H1 (cell line): ENCODE measurements around the gene C2CD4C. TPM values are rescaled to one million over a fixed set of nuclear protein-coding genes. Genes with fewer than 3 reads are reported as not detected.

ENCODE experiments used
- CTCF ChIA-PET: fragments of 300-600 bp; sonication (Branson Sonifier 250); formaldehyde crosslinking; loops from one replicate; lab custom pipeline; 2021; ENCODE audit not compliant: partially characterized antibody; lab: Charles Lee
- POLR2A ChIA-PET: fragments of 300-600 bp; sonication (Branson Sonifier 250); formaldehyde crosslinking; loops from one replicate; lab custom pipeline; 2021; ENCODE audit warnings: inconsistent platforms; ENCODE audit not compliant: partially characterized antibody; lab: Charles Lee
- DNase-seq, 2 experiments: peaks; one replicate each; pipeline versions ENCODE4 v3.0.0 to v3.0.0-alpha.2; 2010 to 2022; ENCODE audit warnings: low spot score in 2 of 2, low read depth in 1 of 2, mixed read lengths in 1 of 2
- FAIRE-seq: peaks from 2 replicates; lab custom pipeline; 2011; peaks lifted over from hg19 to GRCh38; lab: Jason Lieb, UNC
- H2AFZ ChIP-seq: 2 replicates; pipeline ENCODE4 v1.8.1; 2012; ENCODE audit warnings: low read length, inconsistent platforms
- H2AK5ac ChIP-seq: 2 replicates; pipeline ENCODE4 v1.6.1; 2013; ENCODE audit warnings: low read depth, low read length
- H2BK120ac ChIP-seq: replicated peaks from 2 replicates; pipeline ENCODE3; 2013; ENCODE audit warnings: low read depth, low read length, inconsistent platforms
- H2BK12ac ChIP-seq: 2 replicates; pipeline ENCODE4 v1.6.1; 2013; ENCODE audit warnings: low read depth, low read length
- H2BK15ac ChIP-seq: 2 replicates; pipeline ENCODE4 v1.6.1; 2013; ENCODE audit warnings: low read length
- H2BK20ac ChIP-seq: 2 replicates; pipeline ENCODE4 v1.6.1; 2013; ENCODE audit warnings: low read length
- H2BK5ac ChIP-seq: 2 replicates; pipeline ENCODE4 v1.6.1; 2013; ENCODE audit warnings: low read depth, low read length
- H3K14ac ChIP-seq: 2 replicates; pipeline ENCODE4 v1.6.1; 2013; ENCODE audit warnings: inconsistent platforms; ENCODE audit not compliant: insufficient read length
- H3K18ac ChIP-seq: 2 replicates; pipeline ENCODE4 v1.6.1; 2013; ENCODE audit warnings: low read length; ENCODE audit errors: extremely low read depth
- H3K23ac ChIP-seq: 2 replicates; pipeline ENCODE4 v1.6.1; 2013; ENCODE audit warnings: inconsistent platforms; ENCODE audit not compliant: insufficient read length
- H3K23me2 ChIP-seq: 2 replicates; pipeline ENCODE4 v1.6.1; 2013; ENCODE audit warnings: low read depth, low read length
- H3K27ac ChIP-seq: 2 replicates; pipeline ENCODE4 v1.6.1; 2011; ENCODE audit warnings: low read depth, low read length, inconsistent platforms
- H3K27me3 ChIP-seq, 4 experiments: replicated peaks in 1 of 4; 1 replicate in 1 of 4; 2 replicates in 3 of 4; pipeline versions ENCODE4 v1.6.1 to v1.8.1; 2011 to 2013; ENCODE audit warnings: low read length in 3 of 4, mild to moderate bottlenecking in 3 of 4, inconsistent platforms in 2 of 4, mixed read lengths in 2 of 4, moderate library complexity in 1 of 4; ENCODE audit not compliant: control insufficient read depth in 3 of 4, insufficient read depth in 3 of 4; ENCODE audit errors: extremely low read depth in 1 of 4
- H3K36me3 ChIP-seq, 4 experiments: 2 replicates each; pipeline versions ENCODE4 v1.6.1 to v1.8.1; 2011 to 2013; ENCODE audit warnings: mild to moderate bottlenecking in 4 of 4, low read length in 3 of 4, moderate library complexity in 2 of 4, control low read depth in 1 of 4, inconsistent platforms in 1 of 4; ENCODE audit not compliant: insufficient read depth in 4 of 4, control insufficient read depth in 2 of 4
- H3K4ac ChIP-seq: replicated peaks from 2 replicates; pipeline ENCODE3; 2013; ENCODE audit warnings: low read length, low read depth, mixed read lengths, inconsistent platforms; ENCODE audit not compliant: insufficient read length
- H3K4me1 ChIP-seq, 4 experiments: replicated peaks in 1 of 4; 1 replicate in 1 of 4; 2 replicates in 3 of 4; pipeline versions ENCODE4 v1.6.1 to v1.8.1; 2011 to 2013; ENCODE audit warnings: low read length in 3 of 4, inconsistent platforms in 2 of 4, mixed read lengths in 1 of 4; ENCODE audit not compliant: insufficient read depth in 4 of 4, control insufficient read depth in 3 of 4
- H3K4me2 ChIP-seq, 2 experiments: 2 replicates each; pipeline versions ENCODE4 v1.6.1 to v1.8.1; 2011 to 2013; ENCODE audit warnings: low read depth in 2 of 2, low read length in 2 of 2, control low read depth in 1 of 2, inconsistent platforms in 1 of 2, mild to moderate bottlenecking in 1 of 2; ENCODE audit not compliant: insufficient read depth in 1 of 2
- H3K4me3 ChIP-seq, 4 experiments: fragments of 200-600, 300-600 bp in 1 of 4; sonication (generic), shearing (Covaris generic), sonication (Bioruptor Twin) in 1 of 4; 2 replicates each; pipeline versions ENCODE4 v1.5.1 to v1.8.1; 2011 to 2016; ENCODE audit warnings: low read length in 4 of 4, low read depth in 3 of 4, control low read depth in 2 of 4, inconsistent platforms in 2 of 4, mild to moderate bottlenecking in 2 of 4, mixed read lengths in 1 of 4, moderate library complexity in 1 of 4; ENCODE audit not compliant: insufficient read depth in 2 of 4; ENCODE audit errors: extremely low read depth in 1 of 4
- H3K56ac ChIP-seq: replicated peaks from 2 replicates; pipeline ENCODE3; 2013; ENCODE audit warnings: low read depth, mild to moderate bottlenecking, mixed read lengths, low read length, inconsistent platforms; ENCODE audit not compliant: insufficient read length
- H3K79me1 ChIP-seq: 2 replicates; pipeline ENCODE4 v1.6.1; 2013; ENCODE audit warnings: low read depth, low read length, control low read depth
- H3K79me2 ChIP-seq, 2 experiments: 2 replicates each; pipeline versions ENCODE4 v1.6.1 to v1.8.1; 2012 to 2013; ENCODE audit warnings: low read length in 2 of 2, mild to moderate bottlenecking in 2 of 2, inconsistent platforms in 1 of 2; ENCODE audit not compliant: insufficient read depth in 2 of 2, control insufficient read depth in 1 of 2
- H3K9ac ChIP-seq, 4 experiments: replicated peaks in 1 of 4; 1 replicate in 1 of 4; 2 replicates in 3 of 4; pipeline versions ENCODE4 v1.6.1 to v1.8.1; 2011 to 2013; ENCODE audit warnings: low read depth in 3 of 4, low read length in 3 of 4, control low read depth in 2 of 4, mild to moderate bottlenecking in 2 of 4, moderate library complexity in 2 of 4, inconsistent platforms in 1 of 4; ENCODE audit errors: extremely low read depth in 1 of 4
- H3K9me3 ChIP-seq, 2 experiments: 2 replicates each; pipeline versions ENCODE4 v1.6.1 to v1.8.1; 2012 to 2013; ENCODE audit warnings: mild to moderate bottlenecking in 2 of 2, moderate library complexity in 2 of 2, control low read depth in 1 of 2, inconsistent platforms in 1 of 2, low read depth in 1 of 2, low read length in 1 of 2, mixed read lengths in 1 of 2; ENCODE audit not compliant: insufficient read depth in 2 of 2
- H4K20me1 ChIP-seq, 2 experiments: replicated peaks in 1 of 2; 2 replicates each; pipeline versions ENCODE3 to v1.8.1; 2011 to 2013; ENCODE audit warnings: inconsistent platforms in 2 of 2, low read length in 2 of 2, mild to moderate bottlenecking in 1 of 2; ENCODE audit not compliant: insufficient read depth in 2 of 2, control insufficient read depth in 1 of 2
- H4K5ac ChIP-seq: 2 replicates; pipeline ENCODE4 v1.6.1; 2013; ENCODE audit warnings: low read length, low read depth, mixed read lengths, inconsistent platforms; ENCODE audit not compliant: insufficient read length
- H4K8ac ChIP-seq: 2 replicates; pipeline ENCODE4 v1.8.0; 2013; ENCODE audit warnings: mild to moderate bottlenecking, moderate library complexity, low read length, inconsistent platforms; ENCODE audit not compliant: insufficient read depth; ENCODE audit errors: extremely low read depth
- H4K91ac ChIP-seq: replicated peaks from 2 replicates; pipeline ENCODE3; 2013; ENCODE audit warnings: low read length, mixed read lengths, inconsistent platforms; ENCODE audit not compliant: insufficient read length
- E2F6 ChIP-seq: IDR thresholded peaks from 2 replicates; pipeline ENCODE4 v1.6.1; 2012; ENCODE audit warnings: inconsistent platforms
- EZH2 ChIP-seq: fragments of 200-600 bp; sonication (generic); IDR thresholded peaks from 2 replicates; pipeline ENCODE4 v1.7.1; 2012; ENCODE audit warnings: low read depth, mild to moderate bottlenecking, moderate library complexity, low read length, inconsistent platforms; ENCODE audit not compliant: severe bottlenecking
- GABPA ChIP-seq: IDR thresholded peaks from 2 replicates; pipeline ENCODE4 v1.6.1; 2011; ENCODE audit warnings: mild to moderate bottlenecking, low read length, moderate library complexity, borderline replicate concordance; ENCODE audit not compliant: insufficient read depth
- GTF2F1 ChIP-seq: IDR thresholded peaks from 2 replicates; pipeline ENCODE4 v1.6.1; 2012; ENCODE audit warnings: low read depth, low read length, improper control_type of control experiment, borderline replicate concordance
- HDAC2 ChIP-seq, 2 experiments: fragments of 300-600 bp in 1 of 2; sonication (generic) in 1 of 2; IDR thresholded peaks; 2 replicates each; pipeline ENCODE4 v1.6.1; 2011 to 2012; ENCODE audit warnings: low read depth in 2 of 2, low read length in 2 of 2, mild to moderate bottlenecking in 2 of 2, moderate library complexity in 2 of 2, borderline replicate concordance in 1 of 2, inconsistent platforms in 1 of 2
- HDAC6 ChIP-seq: IDR thresholded peaks from one replicate; pipeline ENCODE4 v1.7.1; 2012; ENCODE audit warnings: low read depth, mild to moderate bottlenecking, inconsistent platforms, low read length, moderate library complexity
- KDM4A ChIP-seq: IDR thresholded peaks from one replicate; pipeline ENCODE4 v1.7.1; 2012; ENCODE audit warnings: low read depth, mild to moderate bottlenecking, moderate library complexity, low read length, inconsistent platforms; ENCODE audit not compliant: severe bottlenecking
- KDM5A ChIP-seq: fragments of 200-600 bp; IDR thresholded peaks from 2 replicates; pipeline ENCODE4 v1.7.1; 2012; ENCODE audit warnings: mild to moderate bottlenecking, low read length, inconsistent platforms, mixed read lengths
- NANOG ChIP-seq: IDR thresholded peaks from 2 replicates; pipeline ENCODE4 v1.6.1; 2011; ENCODE audit warnings: low read length, low read depth, mild to moderate bottlenecking, inconsistent platforms; ENCODE audit not compliant: insufficient read depth, poor library complexity, severe bottlenecking
- PHF8 ChIP-seq: fragments of 200-600 bp; sonication (generic); conservative IDR thresholded peaks from 2 replicates; pipeline ENCODE4 v1.7.1; 2012; ENCODE audit warnings: low read depth, mild to moderate bottlenecking, inconsistent platforms, low read length, moderate library complexity
- POLR2A ChIP-seq, 2 experiments: IDR thresholded peaks; 1 replicate in 1 of 2; 2 replicates in 1 of 2; pipeline ENCODE4 v1.6.1; 2011; ENCODE audit warnings: low read depth in 2 of 2, low read length in 2 of 2, mild to moderate bottlenecking in 2 of 2; ENCODE audit errors: control extremely low read depth in 1 of 2
- SP4 ChIP-seq: IDR thresholded peaks from 2 replicates; pipeline ENCODE4 v1.6.1; 2012; ENCODE audit warnings: low read length, inconsistent platforms
- SRF ChIP-seq: IDR thresholded peaks from 2 replicates; pipeline ENCODE4 v1.6.1; 2011; ENCODE audit warnings: mild to moderate bottlenecking, low read depth, low read length, moderate library complexity
- TBP ChIP-seq: IDR thresholded peaks from 2 replicates; pipeline ENCODE4 v1.6.1; 2011; ENCODE audit warnings: low read depth, low read length, improper control_type of control experiment
- WGBS, 2 experiments: shearing (Covaris generic) in 1 of 2; methylation state at CpG; one replicate each; pipeline versions ENCODE4 v1.1.6 to v1.1.7; 2013 to 2015; ENCODE audit warnings: low lambda C conversion rate in 2 of 2, mixed read lengths in 2 of 2, inconsistent platforms in 1 of 2, low coverage in 1 of 2, missing lambda C conversion rate in 1 of 2; ENCODE audit not compliant: insufficient replicate concordance in 2 of 2, insufficient coverage in 1 of 2, insufficient read length in 1 of 2; ENCODE audit errors: extremely low coverage in 1 of 2, missing lambda C conversion rate in 1 of 2; 5-methylcytosine and 5-hydroxymethylcytosine counted together
- polyA plus RNA-seq, 7 experiments: library from polyadenylated mRNA; depleted of rRNA in 3 of 7; stranded (reverse) in 5 of 7; unstranded in 2 of 7; fragments of >200 nt in 5 of 7; fragments of 200-250 nt in 2 of 7; gene quantifications; 1 replicate in 5 of 7; 2 replicates in 1 of 7; 4 replicates in 1 of 7; pipeline versions ENCODE4 v1.2.1 to v1.2.3, GENCODE V29; 2011 to 2013; ENCODE audit warnings: missing spikeins in 2 of 7, mixed read lengths in 2 of 7
- total RNA-seq: library from RNA; stranded (reverse); fragmentation: NEBNext Ultra II Directional; extraction: Animal tissue kit (Norgen Biotek cat#: 25700); gene quantifications from 2 replicates; pipeline ENCODE4 v1.2.1, GENCODE V29; 2021

Gene C2CD4C
- total and polyA plus RNA-seq, 2 of the 8 experiments (the other 6 are each of a cell fraction or from before 2014, with no cell fraction given): 3.8 to 6.3 TPM

- Histone ChIP-seq H3K79me2 (no peaks in the 10 kb centered on the region), H3K18ac (no peak overlapping the region), H3K4me3 (no peak overlapping the region), H3K14ac (no peak overlapping the region), H3K36me3 (no peaks in the 10 kb centered on the region), H4K5ac (no peak overlapping the region), H3K27me3 (no peaks in the 10 kb centered on the region), H3K27ac (no peak overlapping the region), H3K23me2 (peaks cover 22% of the 10 kb centered on the region; the same call in 1 of the 2 replicates), H3K23ac (no peak overlapping the region), H2BK12ac (no peak overlapping the region), H3K4me1 (peaks cover 0 to 11% (median 1%) of the 10 kb centered on the region in 4 experiments; a peak in 3 of 7 replicates), H4K91ac (no peak overlapping the region), H3K79me1 (no peaks in the 10 kb centered on the region), H3K9me3 (no peaks in the 10 kb centered on the region), H2BK20ac (no peak overlapping the region), H3K9ac (no peak overlapping the region), H3K56ac (no peak overlapping the region), H3K4ac (no peak overlapping the region), H2AFZ (no peak overlapping the region), H2AK5ac (no peak overlapping the region), H4K8ac (peak overlapping the region; percentile 71; the same call in 1 of the 2 replicates), H2BK15ac (no peak overlapping the region), H4K20me1 (peaks cover 0 to 3% of the 10 kb centered on the region in 2 experiments), H2BK5ac (no peak overlapping the region), H2BK120ac (no peak overlapping the region), H3K4me2 (no peak overlapping the region)
- POLR2A ChIA-PET: no interaction called here
- FAIRE-seq (no peak), DNase-seq (no peak)
- CTCF ChIA-PET: no interaction called here
- 88 to 100% methylated on average over 1 to 2 of the region's 2 CpGs for WGBS, 2 experiments
- TF ChIP-seq SRF (no peak), EZH2 (no peak), KDM4A (no peak), POLR2A (IDR thresholded peaks at IDR 0.05; ENCODE audit: control extremely low read depth in 1 of 2, low read depth in 2 of 2, low read length in 2 of 2) (no peak), KDM5A (no peak), PHF8 (no peak), NANOG (no peak), TBP (no peak), SP4 (no peak), HDAC6 (no peak), GABPA (no peak), GTF2F1 (no peak), HDAC2 (IDR thresholded peaks at IDR 0.05; ENCODE audit: borderline replicate concordance in 1 of 2, low read depth in 2 of 2, low read length in 2 of 2) (no peak), E2F6 (no peak)
Observed at GRCh38 chr19:442085-442484, 33.1 kb upstream of the C2CD4C start.
